Adrenal gland (tissue), 5 donors: ENCODE results near the gene SFT2D3.

Experiments used
- CTCF ChIP-seq, 6 experiments: fragments of 450-650 bp in 4 of 6; fragments of 200-600 bp in 2 of 6; sonication (generic) in 1 of 6; IDR thresholded peaks; 1 replicate in 5 of 6; 2 replicates in 1 of 6; pipeline versions ENCODE4 v1.5.1 to v1.8.0; 2016 to 2021; ENCODE audit warnings: antibody characterized with exemption in 6 of 6, mild to moderate bottlenecking in 2 of 6, moderate library complexity in 1 of 6
- POLR2A ChIP-seq, 2 donors: fragments of 450-650 bp; IDR thresholded peaks; one replicate each; pipeline ENCODE4 v1.6.1; 2017; ENCODE audit warnings: antibody characterized with exemption in 2 of 2, mild to moderate bottlenecking in 2 of 2, moderate library complexity in 1 of 2
- donor health status: DM: no; HTN: no; CAD: no.

- no peak for TF ChIP-seq CTCF (IDR thresholded peaks at IDR 0.05)
- no peak for TF ChIP-seq POLR2A (IDR thresholded peaks at IDR 0.05)
Observed at GRCh38 chr2:127669056-127669455, 32.2 kb upstream of the SFT2D3 start.
